ENCODE data around the gene CLDND1.

DNA sequence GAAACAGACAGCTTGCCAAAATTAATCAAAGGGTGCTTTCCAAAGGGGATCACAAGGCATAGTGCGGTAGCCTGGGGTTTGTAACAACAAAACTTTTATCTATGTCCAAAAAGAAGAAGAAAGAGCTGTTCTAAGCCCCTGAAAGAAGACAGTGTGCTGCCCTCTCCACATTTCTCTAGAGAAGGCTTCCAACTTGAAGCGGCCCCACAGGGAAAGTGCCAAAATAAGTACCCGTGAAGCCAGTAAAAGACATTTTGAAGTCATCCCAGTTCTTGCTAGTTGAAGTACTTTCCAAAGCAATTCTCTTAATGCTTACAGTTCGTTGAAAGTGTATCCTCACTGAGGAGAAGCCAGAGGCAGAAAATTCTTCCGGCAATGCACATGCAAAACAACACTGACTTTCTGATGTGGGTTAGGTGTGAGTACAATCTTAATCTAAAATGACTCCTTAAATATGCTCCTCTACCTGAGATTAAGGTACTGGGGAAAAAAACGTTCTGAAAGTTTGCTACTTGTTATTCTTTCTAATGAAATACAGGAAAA lies 30.4 kb upstream of the CLDND1 start:
- TF ChIP-seq, protein P1, sequence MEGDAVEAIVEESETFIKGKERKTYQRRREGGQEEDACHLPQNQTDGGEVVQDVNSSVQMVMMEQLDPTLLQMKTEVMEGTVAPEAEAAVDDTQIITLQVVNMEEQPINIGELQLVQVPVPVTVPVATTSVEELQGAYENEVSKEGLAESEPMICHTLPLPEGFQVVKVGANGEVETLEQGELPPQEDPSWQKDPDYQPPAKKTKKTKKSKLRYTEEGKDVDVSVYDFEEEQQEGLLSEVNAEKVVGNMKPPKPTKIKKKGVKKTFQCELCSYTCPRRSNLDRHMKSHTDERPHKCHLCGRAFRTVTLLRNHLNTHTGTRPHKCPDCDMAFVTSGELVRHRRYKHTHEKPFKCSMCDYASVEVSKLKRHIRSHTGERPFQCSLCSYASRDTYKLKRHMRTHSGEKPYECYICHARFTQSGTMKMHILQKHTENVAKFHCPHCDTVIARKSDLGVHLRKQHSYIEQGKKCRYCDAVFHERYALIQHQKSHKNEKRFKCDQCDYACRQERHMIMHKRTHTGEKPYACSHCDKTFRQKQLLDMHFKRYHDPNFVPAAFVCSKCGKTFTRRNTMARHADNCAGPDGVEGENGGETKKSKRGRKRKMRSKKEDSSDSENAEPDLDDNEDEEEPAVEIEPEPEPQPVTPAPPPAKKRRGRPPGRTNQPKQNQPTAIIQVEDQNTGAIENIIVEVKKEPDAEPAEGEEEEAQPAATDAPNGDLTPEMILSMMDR (IDR thresholded peaks at IDR 0.05 in 4 of 5, conservative IDR thresholded peaks at IDR 0.05 in 1 of 5): no peak
- no peak for TF ChIP-seq POLR2A (IDR thresholded peaks at IDR 0.05)
